Measurements from ENCODE around the gene CD81. TPM values are rescaled to one million over a fixed set of nuclear protein-coding genes. Genes with fewer than 3 reads are reported as not detected.
"Not testable (repeated sequence)": the region's sequence is repeated elsewhere in the genome, so short reads cannot be mapped to it uniquely, and the experiment has no call there.

The CD81 gene
- total RNA-seq, 1 donor from 2014 or later, result 149 TPM

DNA sequence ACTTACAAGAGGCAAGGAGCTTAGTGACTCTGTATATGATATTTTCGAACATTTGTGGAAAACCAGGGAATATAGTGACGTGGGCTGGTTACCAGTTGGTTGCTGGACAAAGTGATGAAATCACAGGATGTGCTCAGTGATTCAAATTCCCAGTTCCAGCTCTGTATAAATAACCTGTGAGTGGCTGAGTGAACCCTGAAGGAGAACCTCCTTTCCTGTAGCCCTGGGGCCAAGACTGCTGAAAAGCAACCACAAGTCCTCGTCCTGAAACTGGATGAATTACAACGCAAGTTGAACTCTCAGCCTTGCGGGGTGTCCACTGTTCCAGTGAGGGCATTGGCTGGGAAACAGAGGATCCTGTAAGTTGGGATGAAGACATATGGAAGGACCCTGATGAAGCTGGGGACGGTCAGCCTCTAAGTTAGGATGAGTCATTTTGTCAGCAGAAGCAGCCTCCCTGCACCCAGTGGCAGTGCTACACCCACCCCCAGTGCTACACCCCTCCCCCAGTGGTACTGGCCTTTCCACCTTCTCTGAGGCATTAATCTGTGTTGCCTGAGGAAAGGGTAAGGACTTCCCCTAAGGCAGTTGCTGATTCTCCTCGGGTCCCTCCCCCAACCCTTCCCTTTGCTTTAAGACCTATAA is 22.0 kb upstream of the CD81 start:
- intact Hi-C loops (cut with micrococcal nuclease), result no loop called here

DNA sequence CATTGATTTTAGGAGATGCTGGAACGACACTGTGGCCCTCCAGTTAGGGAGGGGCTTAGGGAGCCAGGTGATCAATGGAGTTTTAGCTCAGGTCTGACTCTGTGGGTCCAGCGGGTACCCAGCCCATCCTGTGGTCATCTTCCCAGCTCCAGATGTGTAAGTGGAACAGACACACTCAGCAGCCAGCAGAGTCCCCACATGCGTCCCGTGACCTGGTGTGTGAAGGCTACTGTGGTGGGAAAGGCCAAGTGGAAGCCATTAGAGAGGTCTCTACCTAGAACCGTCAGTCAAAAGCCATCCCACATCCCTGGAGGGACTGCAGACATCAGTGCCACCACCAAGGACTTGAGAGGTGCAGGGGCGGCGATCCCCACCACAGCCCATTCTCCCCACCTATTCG is 19.9 kb upstream of the CD81 start:
- intact Hi-C loops (cut with micrococcal nuclease), result no loop called here

DNA sequence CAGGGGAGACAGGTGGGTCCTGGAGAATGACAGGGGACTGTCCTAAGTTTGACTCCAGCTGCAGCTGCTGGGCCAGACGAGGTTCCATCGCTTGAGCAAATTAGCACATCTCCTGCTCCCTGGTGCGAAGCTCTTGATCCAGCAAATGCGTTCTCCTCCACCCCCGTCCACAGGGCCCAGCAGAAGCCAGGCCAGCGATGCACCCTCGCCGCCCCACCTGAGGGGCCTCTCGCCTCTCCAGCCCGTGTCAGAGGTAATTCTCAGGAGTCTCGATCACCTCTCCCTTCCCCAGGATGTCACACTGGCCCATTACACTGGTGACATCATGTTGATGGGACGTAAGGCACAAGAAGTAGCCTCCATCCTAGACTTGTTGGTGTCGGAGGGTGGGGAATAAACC is 19.5 kb upstream of the CD81 start:
- intact Hi-C loops (cut with micrococcal nuclease), result not testable (repeated sequence)

DNA sequence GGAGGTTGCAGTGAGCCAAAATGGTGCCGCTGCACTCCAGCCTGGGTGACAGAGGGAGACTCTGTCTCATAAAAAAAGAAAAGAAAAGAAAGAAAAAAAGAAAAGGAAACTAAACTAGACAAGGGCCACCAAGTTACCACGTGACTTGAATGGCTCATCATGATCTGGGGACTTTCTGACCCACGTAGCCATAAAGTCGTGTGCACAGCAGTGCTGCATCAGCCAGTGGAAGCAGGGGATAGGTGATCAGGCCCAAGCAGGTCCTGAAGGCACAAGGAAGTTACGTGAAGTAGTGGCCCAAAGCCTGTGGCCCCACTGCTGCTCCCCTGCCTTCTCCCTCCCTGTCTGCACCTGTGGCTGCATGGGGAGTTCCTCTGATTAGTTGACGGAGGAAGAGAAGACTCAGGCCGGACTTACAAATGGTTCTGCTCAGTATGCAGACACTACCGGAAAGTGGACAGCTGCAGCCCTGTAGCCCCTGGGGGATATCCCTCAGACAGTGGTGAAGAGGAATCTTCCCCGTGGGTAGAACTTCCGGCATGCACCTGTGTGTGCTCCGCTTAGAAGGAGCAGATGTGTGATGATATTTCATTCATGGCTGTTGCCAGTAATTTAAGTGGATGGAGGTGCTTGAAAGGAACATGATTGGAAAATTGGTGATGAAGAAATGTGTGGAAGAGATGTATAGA is 18.2 kb upstream of the CD81 start:
- intact Hi-C loops (cut with micrococcal nuclease), result no loop called here

DNA sequence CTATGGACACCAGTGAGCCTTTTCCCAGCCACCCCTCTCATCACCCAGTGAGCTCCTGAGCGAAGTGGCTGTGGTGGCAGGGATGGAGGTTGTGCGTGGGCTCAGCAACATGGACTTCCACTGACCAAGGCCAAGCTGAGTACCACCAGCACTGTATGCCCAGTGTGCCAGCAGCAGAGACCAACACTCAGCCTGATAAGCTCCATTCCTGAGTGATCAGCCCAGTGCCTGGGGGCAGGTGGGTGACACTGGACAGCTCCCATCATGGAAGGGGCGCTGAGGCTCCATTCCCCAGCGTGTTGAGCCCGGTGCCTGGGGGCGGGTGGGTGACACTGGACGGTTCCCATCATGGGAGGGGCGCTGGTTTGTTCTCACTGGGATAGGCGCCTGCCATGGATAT is 17.6 kb upstream of the CD81 start:
- intact Hi-C loops (cut with micrococcal nuclease), result no loop called here

DNA sequence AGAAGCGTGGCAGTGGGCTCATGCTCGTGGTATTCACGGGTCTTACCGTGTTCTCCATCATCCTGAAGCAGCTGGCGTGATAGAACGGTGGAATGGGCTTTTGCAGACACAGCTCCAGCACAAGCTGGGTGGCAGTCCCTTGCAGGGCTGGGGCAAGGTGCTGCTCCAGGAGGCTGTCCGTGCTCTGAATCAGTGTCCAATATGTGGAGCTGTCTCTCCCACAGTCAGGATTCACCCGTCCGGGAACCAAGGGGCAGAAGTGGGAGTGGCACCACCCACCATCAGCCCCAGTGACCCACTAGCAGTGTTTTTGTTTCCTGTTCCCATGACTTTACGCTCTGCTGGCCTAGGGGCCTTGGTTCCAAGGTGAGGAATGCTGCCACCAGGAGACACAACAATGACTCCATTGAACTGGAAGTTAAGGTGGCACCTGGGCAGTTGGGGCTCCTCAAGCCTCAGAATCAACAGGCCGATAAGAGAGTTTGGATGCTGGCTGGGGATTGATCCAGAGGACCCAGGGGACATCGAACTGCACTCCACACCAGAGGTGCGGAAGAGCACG is 16.9 kb upstream of the CD81 start:
- intact Hi-C loops (cut with micrococcal nuclease), result no loop called here

DNA sequence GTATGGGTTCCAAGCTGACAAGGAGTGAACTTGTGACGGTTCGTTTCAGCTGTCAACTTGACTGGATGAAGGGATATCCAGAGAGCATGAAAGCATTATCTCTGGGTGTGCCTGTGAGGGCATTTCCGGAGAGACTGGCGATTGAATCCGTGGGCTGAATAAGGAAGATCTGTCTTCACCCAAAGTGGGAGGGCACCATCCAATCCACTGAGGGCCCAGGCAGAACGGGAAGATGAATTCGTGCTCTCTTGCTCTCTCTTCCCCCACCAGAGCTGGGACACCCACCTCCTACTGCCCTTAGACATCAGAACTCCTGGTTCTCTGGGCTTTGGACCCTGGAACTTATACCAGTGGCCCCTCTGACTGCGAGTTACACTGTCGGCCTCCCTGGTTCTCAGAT is 15.5 kb upstream of the CD81 start:
- intact Hi-C loops (cut with micrococcal nuclease), result no loop called here

DNA sequence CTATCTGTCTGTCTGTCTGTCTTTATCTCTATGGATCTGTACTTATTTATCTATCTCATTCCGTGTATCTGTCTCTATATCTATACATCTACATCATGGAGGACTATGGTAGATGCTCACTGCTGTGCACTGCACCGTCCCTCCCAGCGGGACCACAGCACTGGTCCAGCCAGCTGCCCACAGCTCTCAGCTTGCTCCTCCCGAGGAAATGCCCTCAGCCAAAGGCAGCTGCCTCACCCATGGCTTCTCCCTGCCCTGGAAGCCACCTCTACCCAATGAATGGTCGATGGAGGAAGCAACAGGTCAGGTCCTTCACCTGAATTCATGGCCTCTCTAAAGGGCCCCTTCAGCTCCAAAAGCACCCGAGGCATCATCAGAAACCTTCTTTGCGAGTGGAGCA is 14.7 kb upstream of the CD81 start:
- intact Hi-C loops (cut with micrococcal nuclease), result no loop called here

DNA sequence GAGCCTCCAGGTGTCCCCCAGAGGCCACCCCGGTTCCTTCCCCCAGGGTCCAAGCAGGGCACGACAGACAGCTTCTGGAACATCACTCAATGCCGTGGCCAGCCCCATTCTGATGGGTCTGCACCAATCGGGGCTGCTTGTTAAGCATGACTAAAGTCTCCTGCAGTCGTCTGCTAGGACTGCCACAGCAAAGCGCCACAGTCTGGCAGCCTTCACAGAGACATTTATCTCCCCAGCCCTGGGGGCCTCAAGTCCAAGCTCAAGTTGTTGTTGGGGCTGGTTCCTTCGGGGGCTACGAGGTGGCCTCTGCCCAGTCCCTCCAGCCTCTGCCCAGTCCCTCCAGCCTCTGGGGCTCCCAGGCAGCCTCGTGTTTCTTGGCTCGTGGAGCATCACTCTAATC is 14.0 kb upstream of the CD81 start:
- intact Hi-C loops (cut with micrococcal nuclease), result no loop called here

DNA sequence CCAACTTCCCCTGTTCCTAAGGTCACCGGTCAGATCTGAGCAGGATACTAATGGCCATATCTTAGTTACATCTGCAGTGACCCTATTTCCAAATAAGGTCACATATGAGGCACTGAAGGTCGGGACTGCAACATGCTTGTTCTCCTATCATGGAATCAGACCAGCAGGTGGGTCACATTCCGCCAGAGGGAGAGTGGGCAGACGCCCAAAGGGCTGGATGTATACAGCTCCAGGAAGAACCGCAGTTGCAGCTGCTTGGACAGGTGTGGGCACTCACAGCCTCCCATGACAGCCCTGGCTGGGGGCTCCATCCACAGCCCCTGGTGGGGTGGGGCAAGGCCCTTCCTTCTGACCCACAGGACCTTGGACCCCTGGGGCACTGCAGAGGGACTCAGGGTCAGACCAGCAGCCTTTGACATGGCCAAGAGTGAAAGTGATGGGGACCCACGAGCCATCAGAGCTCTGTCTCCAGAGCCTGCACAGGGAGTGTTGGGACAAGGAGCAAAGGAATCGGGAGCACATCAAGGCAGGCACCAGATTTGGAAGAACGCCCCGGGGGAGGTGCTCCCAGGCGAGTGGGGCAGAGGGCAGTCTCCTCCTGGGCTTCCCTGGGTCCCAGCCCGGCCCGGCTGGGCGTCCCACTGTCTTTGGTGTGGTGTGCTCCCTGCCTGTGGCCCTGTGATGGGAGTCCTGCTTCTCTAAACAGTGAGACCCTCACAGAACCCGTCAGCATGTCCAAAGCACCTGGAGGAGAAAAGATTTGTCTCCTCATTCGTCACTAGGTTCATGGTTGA is 13.3 kb upstream of the CD81 start:
- intact Hi-C loops (cut with micrococcal nuclease), result no loop called here

DNA sequence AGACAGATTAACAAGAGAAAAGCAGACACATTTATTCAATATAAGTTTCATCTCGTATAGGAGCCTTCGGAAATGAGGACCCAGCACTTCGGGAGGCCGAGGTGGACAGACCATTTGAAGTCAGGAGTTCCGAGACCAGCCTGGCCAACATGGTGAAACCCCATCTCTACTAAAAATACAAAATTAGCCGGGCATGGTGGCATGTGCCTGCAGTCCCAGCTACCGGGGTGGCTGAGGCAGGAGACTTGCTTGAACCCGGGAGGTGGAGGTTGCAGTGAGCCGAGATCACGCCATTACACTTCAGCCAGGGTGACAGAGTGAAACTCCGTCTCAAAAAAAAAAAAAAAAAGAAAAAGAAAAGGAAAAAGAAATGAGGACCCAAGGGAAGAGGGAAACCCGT is 12.7 kb upstream of the CD81 start:
- intact Hi-C loops (cut with micrococcal nuclease), result not testable (repeated sequence)

DNA sequence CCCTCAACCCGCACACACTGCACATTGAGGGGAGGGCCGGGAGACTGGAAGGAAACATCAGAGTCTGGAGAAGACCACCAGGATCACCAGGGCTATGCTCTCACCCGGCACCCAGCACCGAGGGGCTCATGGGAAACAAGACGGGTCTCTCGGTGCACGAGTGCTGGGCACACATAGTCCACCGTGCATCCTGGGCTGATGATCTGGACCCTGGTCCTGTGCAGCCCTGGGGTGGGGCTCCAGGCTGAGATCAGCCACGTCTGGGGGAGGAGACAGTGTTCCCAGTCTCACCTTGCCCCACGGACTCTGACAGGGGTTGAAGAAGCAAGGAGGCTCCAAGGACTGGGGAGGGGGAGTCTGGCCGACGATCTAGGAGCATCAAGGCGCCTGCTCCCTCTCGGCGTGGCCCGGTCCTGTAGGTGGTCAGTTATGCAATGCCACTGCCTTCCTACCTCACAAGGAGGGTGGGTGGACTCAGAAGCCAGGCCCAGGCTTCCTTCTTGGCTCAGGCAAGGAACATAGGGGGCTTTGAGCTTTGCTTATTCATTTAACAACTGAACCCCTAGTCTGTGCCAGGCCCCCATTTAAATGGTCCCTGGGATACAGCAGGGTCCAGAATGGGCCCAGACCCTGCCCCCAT is 11.4 kb upstream of the CD81 start:
- intact Hi-C loops (cut with micrococcal nuclease), result no loop called here

DNA sequence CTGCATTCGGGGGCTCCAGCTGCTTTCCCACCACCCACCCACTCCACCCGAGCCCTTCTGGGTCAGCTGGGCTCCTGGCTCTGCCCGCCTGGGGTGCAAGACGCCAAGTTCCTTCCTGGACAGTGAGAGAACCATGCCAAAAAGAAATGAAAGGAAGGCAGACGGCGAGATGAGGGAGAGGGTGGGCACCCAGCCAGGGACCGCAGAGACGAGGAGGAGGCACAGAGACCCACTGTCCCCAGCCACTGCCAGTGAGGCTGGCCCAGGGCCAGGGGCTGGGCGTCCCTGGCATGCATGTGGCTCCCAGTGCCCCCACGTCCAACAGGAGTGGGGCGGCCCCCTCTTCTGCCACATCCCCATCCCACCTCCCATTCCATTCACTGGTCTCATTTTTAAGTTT is 10.8 kb upstream of the CD81 start:
- intact Hi-C loops (cut with micrococcal nuclease), result no loop called here

DNA sequence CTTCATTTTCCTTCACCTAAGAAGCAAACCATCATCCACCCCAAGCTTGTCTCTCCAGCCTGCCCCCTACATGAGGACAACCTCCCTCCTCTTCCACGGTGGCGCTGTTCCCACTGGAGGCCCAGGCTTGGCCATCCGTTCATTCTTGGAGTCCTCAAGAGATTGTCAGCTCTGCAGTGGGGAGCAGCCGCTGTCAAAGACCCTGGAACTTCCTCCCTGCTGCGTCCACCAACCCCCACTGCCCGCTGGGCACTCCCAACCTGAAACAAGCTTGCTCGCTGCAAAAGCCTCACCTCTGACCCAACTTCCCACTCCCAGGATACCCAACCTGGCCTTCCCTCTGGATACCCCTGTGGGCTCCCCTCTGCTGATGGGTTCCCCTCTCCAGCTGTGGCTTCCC is 10.4 kb upstream of the CD81 start:
- intact Hi-C loops (cut with micrococcal nuclease), result no loop called here

DNA sequence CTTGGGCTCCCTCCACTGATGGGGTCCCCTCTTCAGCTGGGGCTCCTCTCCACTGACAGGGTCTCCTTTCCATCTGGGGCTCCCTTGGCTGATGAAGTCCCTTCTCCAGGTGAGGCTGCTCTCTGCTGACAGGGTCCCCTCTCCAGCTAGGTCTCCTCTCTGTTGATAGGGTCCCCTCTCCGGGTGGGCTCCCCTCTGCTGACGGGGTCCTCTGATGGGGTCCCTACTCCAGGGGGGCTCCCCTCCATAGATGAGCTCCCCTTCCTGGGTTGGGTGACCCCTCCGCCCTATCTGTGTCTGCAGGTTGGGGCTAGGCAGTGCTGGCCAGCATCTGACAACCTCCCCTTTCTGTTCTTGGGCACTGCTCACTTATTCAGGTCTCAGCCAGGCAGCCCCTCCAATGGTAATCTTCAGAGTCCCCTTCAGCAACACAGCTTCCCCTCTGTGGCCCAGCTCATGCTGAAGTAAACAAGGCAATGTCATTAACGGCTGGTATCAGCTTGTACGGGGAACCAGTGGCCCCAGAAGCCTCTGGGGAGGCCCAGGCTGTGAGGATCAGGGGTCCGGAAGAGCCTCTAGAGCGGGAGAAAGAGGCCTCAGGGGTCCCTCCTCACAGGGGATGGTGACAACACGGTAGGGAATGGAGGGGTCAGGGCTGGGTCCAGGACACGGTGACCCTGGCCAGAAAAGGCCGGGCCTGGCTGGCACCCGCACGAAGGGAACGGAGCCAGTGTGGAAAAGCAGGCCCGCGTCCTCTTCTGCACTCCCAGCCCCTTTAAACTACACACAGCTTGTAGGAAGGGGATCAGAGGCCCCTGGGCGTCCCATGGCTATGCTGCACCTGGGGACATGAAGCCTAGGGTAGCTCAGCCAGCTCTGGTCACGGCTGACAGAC is 9.6 kb upstream of the CD81 start:
- intact Hi-C loops (cut with micrococcal nuclease), result no loop called here

DNA sequence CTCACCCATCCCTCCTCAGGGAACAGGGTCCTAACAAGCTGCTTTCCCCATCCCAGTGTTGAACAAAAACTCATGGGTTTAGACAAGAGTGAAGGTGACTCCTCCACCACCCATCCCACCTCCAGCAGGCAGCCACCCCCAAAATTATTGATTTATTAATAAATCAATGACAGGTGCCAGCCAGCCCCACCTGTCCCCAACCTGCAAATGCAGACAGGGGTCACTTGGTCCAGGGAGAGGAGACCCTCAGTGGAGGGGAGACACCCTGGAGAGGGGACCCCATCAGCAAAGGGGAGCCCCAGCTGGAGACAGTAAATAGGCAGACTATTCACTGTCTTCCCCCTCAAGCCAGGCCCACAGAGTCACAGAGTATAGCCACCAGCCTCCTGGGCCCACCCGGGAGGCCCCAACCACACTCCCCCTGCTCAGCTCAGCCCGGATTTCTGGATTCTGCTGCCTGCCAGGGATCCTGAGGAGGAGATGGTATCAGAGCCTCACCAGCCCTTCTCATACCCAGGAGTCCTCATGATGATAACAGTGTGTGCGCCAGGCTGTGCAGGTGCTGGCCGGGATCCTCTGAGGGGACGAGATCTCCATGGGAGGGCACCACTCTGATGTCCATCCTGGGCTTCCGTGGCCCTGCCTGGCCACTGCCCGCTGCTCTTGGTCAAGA is 8.8 kb upstream of the CD81 start:
- intact Hi-C loops (cut with micrococcal nuclease), result no loop called here

DNA sequence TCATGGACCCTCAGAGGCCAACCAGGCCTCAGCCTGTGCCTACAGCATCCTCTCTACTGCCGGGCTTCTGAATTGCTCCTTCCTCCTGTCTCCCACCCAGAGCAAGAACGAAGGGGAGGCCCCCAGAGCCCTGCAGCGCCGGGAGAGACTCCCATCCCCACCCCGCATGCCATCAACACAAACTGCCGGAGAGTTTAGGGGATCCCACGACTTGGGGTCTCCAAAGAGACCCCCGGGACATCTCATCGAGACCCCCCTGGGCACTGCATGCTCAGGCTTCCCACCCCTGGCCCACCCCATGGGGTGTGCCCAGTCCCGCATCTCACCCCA is 8.3 kb upstream of the CD81 start:
- intact Hi-C loops (cut with micrococcal nuclease), result no loop called here

DNA sequence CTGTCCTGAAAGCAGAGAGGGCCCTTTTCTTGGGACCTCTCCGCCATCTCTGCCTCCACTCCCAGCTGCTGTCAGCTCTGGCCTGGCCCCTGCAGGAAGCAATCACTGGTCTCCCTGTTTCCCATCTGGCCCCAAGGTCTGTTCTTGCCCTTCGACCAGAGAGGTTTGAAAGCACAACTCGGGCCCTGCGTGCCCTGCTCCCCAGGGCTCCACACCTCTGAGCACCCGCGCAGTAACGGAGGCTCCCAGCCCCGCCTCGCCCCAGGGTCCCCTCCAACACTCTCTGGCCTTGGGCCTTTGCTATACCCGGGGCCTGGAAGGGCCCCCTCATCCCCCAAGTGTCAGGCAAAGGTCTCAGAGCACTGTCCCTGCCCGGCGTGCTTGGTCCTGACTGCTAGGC is 7.8 kb upstream of the CD81 start:
- intact Hi-C loops (cut with micrococcal nuclease), result no loop called here

DNA sequence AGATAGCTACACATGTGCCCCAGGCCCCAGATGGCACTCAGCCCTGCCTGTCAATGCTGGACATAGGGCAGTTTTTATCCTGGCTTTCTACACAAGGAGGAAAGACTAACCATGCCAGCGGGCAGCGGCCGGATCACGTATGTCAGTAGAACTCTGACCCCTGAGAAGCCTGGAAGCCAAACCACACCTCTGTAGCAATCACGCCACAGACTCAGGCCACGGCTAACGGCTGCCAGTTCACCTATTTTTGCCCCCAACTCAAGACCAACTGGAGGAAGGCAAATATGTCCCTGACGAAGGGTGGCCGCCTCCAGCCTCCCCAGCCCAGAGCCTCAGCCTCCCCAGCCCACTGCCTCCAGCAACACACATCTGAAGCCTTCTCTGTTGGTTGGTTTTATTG is 7.2 kb upstream of the CD81 start:
- intact Hi-C loops (cut with micrococcal nuclease), result no loop called here

DNA sequence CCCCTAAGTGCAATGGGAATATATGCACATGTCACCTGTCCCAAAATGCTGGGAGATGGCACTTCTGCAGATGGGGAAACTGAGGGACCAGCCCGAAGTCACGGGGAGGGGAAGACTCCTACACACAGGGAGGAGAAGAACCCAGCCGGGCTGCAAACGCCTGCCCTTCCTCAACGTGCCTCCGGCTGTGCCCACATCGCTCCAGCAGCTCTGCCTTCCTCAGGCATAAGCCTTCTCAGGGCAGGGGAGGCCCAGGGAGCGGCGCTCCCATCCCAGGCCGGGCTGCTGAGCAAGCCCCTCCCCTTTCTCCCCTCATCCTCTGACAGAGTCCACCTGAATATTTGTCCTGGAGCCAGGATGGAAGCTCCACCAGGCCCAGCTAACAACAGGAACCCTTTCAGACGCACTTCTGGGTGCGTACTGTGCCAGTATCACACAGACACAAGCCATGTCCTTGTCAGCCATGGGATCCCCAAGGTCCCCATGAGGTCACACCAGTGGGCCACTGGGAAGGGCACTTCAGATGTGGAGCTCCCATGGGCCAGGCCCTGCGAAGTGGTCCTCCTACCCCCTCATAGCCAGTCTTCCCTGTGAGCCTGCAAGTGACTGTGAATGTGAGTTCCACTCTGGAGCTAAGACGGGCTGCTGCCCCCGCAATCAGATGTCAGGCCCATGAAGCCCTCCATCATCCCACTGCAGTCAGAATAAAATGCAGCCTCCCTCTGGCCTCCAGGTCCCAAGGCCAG is 2.5 kb upstream of the CD81 start:
- intact Hi-C loops (cut with micrococcal nuclease), result no loop called here

Measured in T-helper 2 cell treated with Interferon-gamma antibody and Interleukin-4, amounts not matched to agents 100 ng/mL and 5 ng/mL, for 36 hours (primary cell).